ENCODE measurements around the gene FNDC1. TPM values are rescaled to one million over a fixed set of nuclear protein-coding genes. Genes with fewer than 3 reads are reported as not detected.

Gene FNDC1
- total RNA-seq, 1 experiment from 2014 or later = 0.23 TPM

DNA sequence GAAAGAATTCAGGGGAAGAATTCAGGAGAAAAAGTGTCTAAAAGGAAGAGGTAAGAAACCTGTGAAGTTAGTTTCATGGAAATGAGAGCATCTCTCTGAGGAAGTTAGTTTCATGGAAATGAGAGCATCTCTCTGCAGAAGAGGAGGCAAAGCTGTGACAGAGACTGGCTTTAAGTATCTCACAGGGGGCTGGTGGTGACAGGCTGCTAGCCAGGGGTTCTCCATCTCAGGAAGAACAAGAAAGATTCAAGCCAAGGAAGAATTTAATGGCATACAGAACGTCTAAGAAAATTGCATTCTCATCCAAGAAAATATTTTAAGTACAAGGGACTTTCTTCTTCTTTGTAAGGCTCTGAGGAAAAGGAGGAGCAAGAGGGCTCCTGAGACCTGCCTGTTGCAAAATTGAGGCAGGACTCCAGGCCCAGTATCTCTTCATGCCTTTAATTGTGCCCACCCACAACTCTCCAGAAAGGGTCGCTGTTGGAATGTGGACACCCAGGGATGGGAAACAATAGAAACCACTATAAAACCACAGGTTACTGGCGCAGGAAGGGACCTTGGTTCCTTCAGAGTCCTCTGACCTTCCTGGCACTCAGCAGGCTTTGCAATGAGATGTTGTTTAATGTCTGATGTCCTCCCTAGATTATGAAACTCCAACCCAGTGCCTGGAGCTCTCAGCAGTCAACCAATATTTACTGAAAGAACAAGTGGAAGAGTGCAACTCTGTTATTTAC is 136.8 kb downstream of the FNDC1 start:
- POLR2A ChIA-PET = no interaction called here
- Histone ChIP-seq H3K27me3 (ENCODE audit: control insufficient read depth, insufficient read depth, low read length) (peaks cover 6% of the 10 kb centered on the region), H3K9me3 (ENCODE audit: control insufficient read depth, insufficient read depth, low read depth, low read length) (no peaks in the 10 kb centered on the region), H3K36me3 (ENCODE audit: control insufficient read depth, insufficient read depth, low read length) (no peaks in the 10 kb centered on the region), H3K4me1 (ENCODE audit: control insufficient read depth, insufficient read depth, low read length) (no peaks in the 10 kb centered on the region), H3K4me3 (ENCODE audit: low read depth in 2 of 2, low read length in 2 of 2) (no peak overlapping the region), H3K27ac (ENCODE audit: low read length) (no peak overlapping the region)
- no peak for TF ChIP-seq TCF7L2 (IDR thresholded peaks at IDR 0.05; ENCODE audit: low read depth, low read length)
- TF ChIP-seq REST (IDR thresholded peaks at IDR 0.05; ENCODE audit: insufficient read depth in 1 of 2, low read depth in 2 of 2, low read length in 1 of 2) = no peak
- no peak for TF ChIP-seq SIN3A (IDR thresholded peaks at IDR 0.05; ENCODE audit: borderline replicate concordance, insufficient read depth, low read depth, low read length)
- TF ChIP-seq POLR2AphosphoS5 (IDR thresholded peaks at IDR 0.05; ENCODE audit: low read depth, low read length) = no peak
- no peak for TF ChIP-seq CTCF (IDR thresholded peaks at IDR 0.05)
- intact Hi-C loops (cut with micrococcal nuclease; ENCODE audit: unreplicated experiment) = no loop called here
- CTCF ChIA-PET = no interaction called here
- DNase-seq (ENCODE audit: low read depth, low spot score) (no peak), ATAC-seq (no peak)
- in situ Hi-C loops (cut with HindIII; ENCODE audit: low pct_unique_long_range_greater_than_20kb, low sequenced_read_pairs) = no loop called here
- BruUV-seq (replicated peaks) = no TSS peak

DNA sequence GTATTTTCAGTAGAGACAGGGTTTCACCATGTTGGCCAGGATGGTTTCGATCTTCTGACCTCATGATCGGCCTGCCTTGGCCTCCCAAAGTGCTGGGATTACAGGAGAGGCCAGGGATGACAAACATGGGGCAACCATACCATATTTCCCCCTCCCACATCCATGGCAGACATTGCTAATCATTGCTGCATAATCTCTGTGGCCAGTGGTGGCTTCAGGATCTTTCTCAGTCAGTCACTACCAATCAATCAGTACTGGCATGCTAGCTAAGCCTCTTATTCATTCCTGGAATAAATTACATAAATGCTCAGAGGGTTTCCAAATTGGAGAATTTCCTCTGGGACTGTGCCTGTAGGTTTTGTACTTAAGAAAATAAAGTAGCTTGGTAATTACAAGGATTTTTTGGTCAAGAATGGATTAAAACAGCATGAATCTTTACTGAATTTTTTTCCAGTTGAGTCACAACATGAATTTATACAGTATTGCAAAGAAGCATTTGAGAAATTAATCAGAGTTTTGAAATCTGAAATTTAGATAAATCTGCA is 138.1 kb downstream of the FNDC1 start:
- intact Hi-C loops (cut with micrococcal nuclease; ENCODE audit: unreplicated experiment) = no loop called here
- no peak for ATAC-seq
- POLR2A ChIA-PET = no interaction called here

More for the DNA sequence above, 138.1 kb downstream of the FNDC1 start:
- TF ChIP-seq SIN3A (IDR thresholded peaks at IDR 0.05; ENCODE audit: borderline replicate concordance, insufficient read depth, low read depth, low read length) (no peak), CTCF (IDR thresholded peaks at IDR 0.05) (no peak), POLR2AphosphoS5 (IDR thresholded peaks at IDR 0.05; ENCODE audit: low read depth, low read length) (no peak), TCF7L2 (IDR thresholded peaks at IDR 0.05; ENCODE audit: low read depth, low read length) (no peak), REST (IDR thresholded peaks at IDR 0.05; ENCODE audit: insufficient read depth in 1 of 2, low read depth in 2 of 2, low read length in 1 of 2) (no peak)
- Histone ChIP-seq H3K9me3 (ENCODE audit: control insufficient read depth, insufficient read depth, low read depth, low read length) (no peaks in the 10 kb centered on the region), H3K4me3 (ENCODE audit: low read depth in 2 of 2, low read length in 2 of 2) (no peak overlapping the region), H3K4me1 (ENCODE audit: control insufficient read depth, insufficient read depth, low read length) (no peaks in the 10 kb centered on the region), H3K36me3 (ENCODE audit: control insufficient read depth, insufficient read depth, low read length) (no peaks in the 10 kb centered on the region), H3K27me3 (ENCODE audit: control insufficient read depth, insufficient read depth, low read length) (peaks cover 6% of the 10 kb centered on the region), H3K27ac (ENCODE audit: low read length) (no peak overlapping the region)
- BruUV-seq (replicated peaks) = no TSS peak
- CTCF ChIA-PET = no interaction called here
- in situ Hi-C loops (cut with HindIII; ENCODE audit: low pct_unique_long_range_greater_than_20kb, low sequenced_read_pairs) = no loop called here
- DNase-seq (ENCODE audit: low read depth, low spot score) = no peak
